ENCODE measurements around the gene IFNE.

Gene IFNE

GRCh38 chr9:21482213-21482612, at the start of gene IFNE:
TSS of gene IFNE (minus strand) at chr9:21482313. CDS start at chr9:21481694, 619 bp downstream.
- no peak for DNase-seq (ENCODE audit: low read depth)
- no peak within 1 kb of the TSS for H3K4me3 ChIP-seq (ENCODE audit: low read depth, low read length)

DNA sequence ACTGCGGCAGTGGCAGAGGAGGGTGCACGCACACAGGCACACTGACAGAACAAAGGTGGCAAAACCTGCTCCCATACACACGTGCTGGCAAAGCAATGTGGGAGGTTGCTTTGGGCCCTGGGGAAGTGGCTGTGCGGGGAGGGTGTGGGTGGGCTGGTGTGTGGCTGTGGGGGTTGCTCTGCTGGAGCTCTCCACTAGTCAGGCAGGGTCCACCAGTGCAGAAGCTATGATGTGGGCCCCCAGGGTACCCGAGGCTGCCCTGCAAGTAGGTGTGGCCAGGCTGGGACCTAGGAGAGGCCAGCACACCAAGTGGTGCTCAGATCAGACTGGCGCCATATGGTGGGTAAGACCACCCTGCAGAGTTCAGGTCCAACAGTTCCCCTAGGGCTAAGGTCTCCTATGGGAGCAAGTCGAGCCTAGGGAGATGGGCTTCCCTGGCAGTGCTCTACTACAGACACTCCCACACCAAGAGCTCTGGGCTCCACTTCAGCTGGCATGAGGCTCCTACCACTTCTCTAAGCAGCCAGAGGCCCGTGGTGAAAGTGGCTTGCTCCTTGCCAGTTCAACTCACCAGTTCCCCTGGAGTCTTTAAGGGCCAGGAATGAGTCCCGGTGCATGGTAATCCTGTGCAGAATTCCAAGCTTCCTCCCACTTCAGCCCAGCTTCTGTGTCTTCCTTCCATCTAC, 46.2 kb upstream of the IFNE start:
- no peak for DNase-seq (ENCODE audit: low read depth)
- H3K4me3 ChIP-seq (ENCODE audit: low read depth, low read length), result no peak overlapping the region

DNA sequence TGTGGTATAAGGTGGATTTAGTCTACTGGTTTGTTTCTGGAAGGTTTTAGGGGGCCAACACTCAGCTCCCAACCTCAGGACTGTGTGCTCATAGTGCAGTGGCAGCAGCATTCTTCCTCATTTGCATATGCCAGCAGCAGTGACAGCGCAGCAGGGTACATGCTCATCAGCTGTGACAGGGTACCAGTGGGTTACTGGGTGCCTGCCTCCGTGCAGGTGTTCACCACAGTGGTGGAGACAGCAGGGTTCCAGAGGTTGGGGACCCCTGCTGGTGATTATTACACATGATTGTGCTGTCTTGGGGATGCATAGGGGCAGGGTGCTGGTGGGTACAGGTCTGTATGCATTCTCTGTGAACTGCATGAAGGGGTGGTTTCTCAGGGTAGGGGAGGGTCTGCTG, 45.5 kb upstream of the IFNE start:
- no peak for DNase-seq (ENCODE audit: low read depth)
- H3K4me3 ChIP-seq (ENCODE audit: low read depth, low read length), result no peak overlapping the region

DNA sequence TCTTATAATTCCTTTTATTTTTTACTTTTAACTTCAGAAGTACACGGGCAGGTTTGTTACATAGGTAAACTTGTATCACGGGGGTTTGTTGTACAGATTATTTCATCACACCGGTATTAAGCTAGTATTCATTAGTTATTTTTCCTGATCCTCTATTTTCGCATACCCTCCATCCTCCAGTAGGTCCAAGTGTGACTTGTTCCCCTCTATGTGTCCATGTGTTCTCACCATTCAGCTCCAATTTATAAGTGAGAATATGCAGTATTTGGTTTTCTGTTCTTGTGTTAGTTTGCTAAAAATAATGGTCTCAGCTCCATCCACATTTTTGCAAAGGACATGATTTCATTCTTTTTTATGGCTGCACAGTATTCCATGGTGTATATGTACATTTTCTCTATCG, 43.1 kb upstream of the IFNE start:
- no peak overlapping the region for H3K4me3 ChIP-seq (ENCODE audit: low read depth, low read length)
- no peak for DNase-seq (ENCODE audit: low read depth)

DNA sequence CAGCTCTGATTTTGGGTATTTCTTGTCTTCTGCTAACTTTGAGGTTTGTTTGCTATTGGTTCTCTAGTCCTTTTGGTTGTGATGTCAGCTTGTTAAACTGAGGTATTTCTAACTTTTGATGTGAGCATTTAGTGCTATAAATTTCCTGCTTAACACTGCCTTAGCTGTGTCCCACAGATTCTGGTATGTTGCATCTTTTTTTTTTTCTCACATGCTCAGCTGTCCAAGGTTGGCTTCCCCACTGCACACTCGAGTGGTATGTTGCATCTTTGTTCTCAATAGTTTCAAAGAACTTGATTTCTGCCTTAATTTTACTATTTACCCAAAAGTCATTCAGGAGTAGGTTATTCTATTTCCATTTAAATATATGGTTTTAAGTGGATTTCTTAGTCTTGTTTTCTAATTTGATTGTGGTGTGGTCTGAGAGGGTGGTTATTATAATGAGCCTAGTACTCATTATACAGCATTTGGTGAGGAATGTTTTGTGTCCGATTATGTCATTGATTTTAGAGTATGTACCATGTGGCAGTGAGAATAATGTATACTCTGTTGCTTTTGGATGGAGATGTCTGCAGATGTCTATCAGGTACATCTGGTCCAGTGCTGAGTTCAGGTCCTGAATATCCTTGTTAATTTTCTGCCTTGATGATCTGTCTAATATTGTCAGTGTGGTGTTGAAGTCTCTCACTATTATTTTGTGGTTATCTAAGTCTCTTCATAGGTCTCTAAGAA, 42.2 kb upstream of the IFNE start:
- H3K4me3 ChIP-seq (ENCODE audit: low read depth, low read length), result no peak overlapping the region
- no peak for DNase-seq (ENCODE audit: low read depth)

GRCh38 chr9:21523021-21524014, 41.2 kb upstream of the IFNE start:
- no peak overlapping the region for H3K4me3 ChIP-seq (ENCODE audit: low read depth, low read length)
- no peak for DNase-seq (ENCODE audit: low read depth)

- H3K4me3 ChIP-seq (ENCODE audit: low read depth, low read length), result no peak overlapping the region
- no peak for DNase-seq (ENCODE audit: low read depth)
Observed at GRCh38 chr9:21522348-21522747, 40.2 kb upstream of the IFNE start.

- DNase-seq (ENCODE audit: low read depth), result no peak
- no peak overlapping the region for H3K4me3 ChIP-seq (ENCODE audit: low read depth, low read length)
Observed at GRCh38 chr9:21521448-21521847, 39.3 kb upstream of the IFNE start.

DNA sequence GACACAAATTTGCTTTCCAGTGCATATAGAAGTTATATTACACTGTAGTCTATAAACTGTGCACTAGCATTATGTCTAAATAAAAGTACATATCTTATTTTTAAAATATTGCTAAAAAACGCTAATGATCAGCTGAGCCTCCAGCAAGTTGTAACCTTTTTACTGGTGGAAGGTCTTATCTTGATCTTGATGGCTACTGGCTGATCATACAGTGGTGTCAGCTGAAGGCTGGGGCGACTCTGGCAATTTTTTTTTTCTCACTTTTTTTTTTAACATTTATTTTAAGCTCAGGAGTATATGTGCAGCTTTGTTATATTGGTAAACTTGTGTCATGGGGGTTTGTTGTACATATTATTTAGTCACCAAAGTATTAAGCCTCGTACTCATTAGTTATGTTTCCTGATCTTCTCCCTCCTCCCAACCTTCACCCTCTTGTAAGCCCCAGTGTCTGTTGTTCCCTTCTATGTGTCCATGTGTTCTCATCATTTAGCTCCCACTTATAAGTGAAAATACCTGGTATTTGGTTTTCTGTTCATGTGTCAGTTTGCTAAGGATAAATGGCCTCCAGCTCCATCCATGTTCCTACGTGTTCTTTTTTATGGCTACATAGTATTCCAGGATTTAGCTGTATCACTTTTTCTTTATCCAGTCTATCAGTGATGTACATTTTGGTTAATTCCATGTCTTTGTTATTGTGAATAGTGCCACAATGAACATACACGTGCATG, 38.6 kb upstream of the IFNE start:
- H3K4me3 ChIP-seq (ENCODE audit: low read depth, low read length), result no peak overlapping the region
- no peak for DNase-seq (ENCODE audit: low read depth)

DNA sequence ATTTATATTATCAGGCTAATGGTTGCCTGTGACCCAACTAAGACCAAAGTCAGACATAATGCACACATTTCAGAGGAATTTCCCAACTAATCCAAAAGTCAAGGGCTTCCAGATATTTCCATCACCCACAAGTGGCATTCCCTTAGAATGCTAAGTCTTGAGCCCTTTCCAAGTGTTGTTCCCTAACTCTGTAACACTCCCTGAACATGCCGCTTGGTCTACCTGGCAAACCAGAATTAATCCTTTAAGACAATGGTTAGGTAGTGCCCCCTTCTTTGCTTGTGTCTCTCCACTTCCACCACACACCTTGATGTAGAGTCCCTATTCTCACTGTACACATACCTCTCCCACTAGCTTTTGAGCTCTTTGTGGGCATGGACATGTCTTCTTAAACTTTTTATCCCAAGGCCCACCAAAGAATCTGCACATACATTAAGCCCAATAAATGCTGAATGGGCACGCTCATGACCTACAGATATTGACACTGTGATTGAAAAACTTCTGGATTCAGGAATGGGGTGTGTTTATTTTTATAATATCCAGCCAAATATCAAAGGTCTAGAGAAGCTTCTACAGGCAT, 37.8 kb upstream of the IFNE start:
- no peak overlapping the region for H3K4me3 ChIP-seq (ENCODE audit: low read depth, low read length)
- DNase-seq (ENCODE audit: low read depth), result no peak

GRCh38 chr9:21516796-21517195, 34.7 kb upstream of the IFNE start:
- H3K4me3 ChIP-seq (ENCODE audit: low read depth, low read length), result no peak overlapping the region
- no peak for DNase-seq (ENCODE audit: low read depth)

GRCh38 chr9:21513431-21513830, 31.3 kb upstream of the IFNE start:
- H3K4me3 ChIP-seq (ENCODE audit: low read depth, low read length), result no peak overlapping the region

GRCh38 chr9:21510806-21511205, 28.7 kb upstream of the IFNE start:
- H3K4me3 ChIP-seq (ENCODE audit: low read depth, low read length), result no peak overlapping the region
- no peak for DNase-seq (ENCODE audit: low read depth)

More at GRCh38 chr9:21513431-21513830, 31.3 kb upstream of the IFNE start:
- DNase-seq (ENCODE audit: low read depth), result peak; percentile 19

DNA sequence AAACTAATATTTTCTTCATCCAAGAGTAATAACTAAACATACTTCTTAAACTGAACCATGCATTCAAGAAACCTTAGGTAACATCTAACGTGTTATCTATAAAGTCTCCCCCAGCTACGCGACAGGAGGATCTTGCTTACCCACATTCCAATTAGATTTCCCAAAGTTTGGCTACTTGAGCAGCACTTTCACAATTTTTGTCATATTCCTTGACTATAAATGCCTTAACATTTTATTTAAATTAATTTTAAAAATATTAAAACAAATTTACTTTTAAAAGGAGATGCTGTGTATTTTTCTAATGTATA, 25.3 kb upstream of the IFNE start:
- no peak for DNase-seq (ENCODE audit: low read depth)
- H3K4me3 ChIP-seq (ENCODE audit: low read depth, low read length), result no peak overlapping the region

DNA sequence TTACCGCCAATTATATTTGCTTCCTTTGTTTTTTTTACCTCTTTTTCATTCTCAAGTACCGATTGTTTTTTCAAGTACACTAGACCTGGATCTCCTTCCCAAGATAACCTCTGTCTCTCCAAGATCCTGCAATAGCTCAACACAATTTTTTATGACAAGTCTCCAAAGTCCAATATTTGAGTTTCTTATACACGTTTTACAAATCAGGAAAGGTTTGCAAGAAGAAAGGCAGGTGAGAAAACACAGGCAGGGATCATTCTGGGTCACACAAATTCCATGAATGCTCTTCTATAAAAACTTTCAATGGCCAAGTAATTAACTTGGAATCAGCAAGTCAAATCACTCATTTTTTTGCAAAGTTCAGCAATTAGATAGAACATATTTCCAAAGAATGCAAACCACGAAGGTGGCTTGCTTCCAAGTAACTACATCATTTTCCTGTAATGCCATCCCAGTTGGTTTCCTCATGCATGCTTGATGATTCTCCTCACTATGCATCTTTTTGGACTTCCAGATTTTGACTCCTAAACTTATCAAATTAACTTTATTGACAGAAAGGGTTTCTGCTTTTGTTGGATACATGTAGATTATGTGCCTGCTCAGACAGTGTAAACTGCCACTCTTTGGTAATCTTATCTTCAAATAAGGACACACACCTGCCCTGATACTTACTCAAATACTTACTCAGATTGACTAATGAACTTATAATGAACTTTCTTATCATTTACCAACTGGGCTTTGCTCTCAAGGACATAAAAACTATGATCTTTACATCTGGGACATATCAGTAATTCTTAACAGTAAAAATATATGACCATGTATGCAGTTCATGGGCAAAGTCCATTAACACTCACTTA, 24.7 kb upstream of the IFNE start:
- no peak overlapping the region for H3K4me3 ChIP-seq (ENCODE audit: low read depth, low read length)
- DNase-seq (ENCODE audit: low read depth), result peak; percentile 81

DNA sequence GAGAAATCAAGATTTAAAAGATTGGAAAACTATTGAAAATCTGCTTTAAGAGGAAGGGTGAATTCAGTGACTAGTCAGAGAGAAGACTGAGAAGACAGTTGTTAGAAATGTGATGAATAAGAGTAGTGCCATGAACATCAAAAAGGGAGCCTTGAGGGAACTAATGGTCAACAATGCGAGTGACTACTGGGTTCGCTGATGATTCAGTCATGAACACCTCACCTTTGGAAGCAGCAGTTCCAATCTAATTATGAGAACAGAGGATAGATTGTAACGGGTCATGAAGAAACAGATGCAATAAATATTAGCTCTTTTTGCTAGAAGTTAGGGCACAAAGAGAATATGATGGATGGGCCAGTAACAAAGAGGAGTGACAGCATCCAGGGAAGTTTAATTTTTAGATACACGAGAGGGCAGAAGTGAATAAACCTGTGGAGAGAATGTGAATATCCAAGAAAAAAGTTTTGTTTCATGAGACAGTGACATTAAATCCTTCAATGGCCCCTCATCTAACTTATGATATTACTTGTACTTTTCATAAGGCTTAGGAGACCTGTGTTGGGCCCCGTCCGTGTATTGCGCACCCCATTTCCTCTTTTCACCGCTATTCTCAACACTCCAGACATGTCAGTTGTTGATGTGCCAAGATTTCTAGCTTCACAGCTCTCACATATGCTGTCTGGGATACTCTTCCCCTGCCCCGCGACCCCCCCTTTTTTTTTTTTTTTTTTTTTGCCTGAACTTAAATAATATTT, 23.5 kb upstream of the IFNE start:
- no peak for DNase-seq (ENCODE audit: low read depth)
- no peak overlapping the region for H3K4me3 ChIP-seq (ENCODE audit: low read depth, low read length)

DNA sequence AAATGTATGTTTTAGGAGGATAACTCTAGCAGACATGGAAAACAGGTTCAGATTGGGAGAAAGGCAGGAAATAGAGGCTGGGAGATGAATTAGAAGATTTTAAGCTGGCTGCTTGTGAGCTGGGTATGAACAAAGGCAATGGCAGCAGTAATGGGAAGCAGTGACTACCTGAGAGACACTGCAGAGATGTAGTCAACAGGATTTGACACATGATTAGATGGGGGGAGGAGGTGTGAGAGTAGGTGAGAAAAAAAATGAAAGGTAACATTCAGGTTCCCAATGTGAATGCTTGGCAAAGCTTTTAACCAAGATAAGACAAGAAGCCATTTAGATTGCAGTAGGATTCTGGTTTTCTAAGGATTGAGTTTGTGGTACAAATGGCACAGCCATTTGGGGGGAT, 22.8 kb upstream of the IFNE start:
- no peak for DNase-seq (ENCODE audit: low read depth)
- H3K4me3 ChIP-seq (ENCODE audit: low read depth, low read length), result no peak overlapping the region

GRCh38 chr9:21504113-21504512, 22.0 kb upstream of the IFNE start:
- DNase-seq (ENCODE audit: low read depth), result no peak

More at GRCh38 chr9:21504113-21504512, 22.0 kb upstream of the IFNE start:
- no peak overlapping the region for H3K4me3 ChIP-seq (ENCODE audit: low read depth, low read length)

All from skeletal muscle cell (primary cell).